Neural cell (in vitro differentiated cells): ENCODE results near the gene CEP85L. TPM values are rescaled to one million over a fixed set of nuclear protein-coding genes. Genes with fewer than 3 reads are reported as not detected.

ENCODE experiments used
- H2AFZ ChIP-seq: fragments of 200-600, 300-800 bp; sonication (generic), shearing (Covaris generic); 2 replicates; pipeline ENCODE4 v1.6.0; 2014; ENCODE audit warnings: low read depth, mild to moderate bottlenecking, antibody characterized with exemption, low read length, moderate library complexity
- H3F3A ChIP-seq: fragments of 200-600 bp; shearing (Covaris generic); 2 replicates; pipeline ENCODE4 v1.6.1; 2016; ENCODE audit warnings: mild to moderate bottlenecking, moderate library complexity, mixed read lengths, antibody characterized with exemption, low read length; ENCODE audit not compliant: insufficient read depth, poor library complexity, severe bottlenecking
- H3K27ac ChIP-seq: fragments of 200-600, 300-800 bp; sonication (generic), shearing (Covaris generic); 2 replicates; pipeline ENCODE4 v1.5.1; 2014; ENCODE audit warnings: mild to moderate bottlenecking, low read length, moderate library complexity
- H3K27me3 ChIP-seq: fragments of 300-800, 200-600 bp; sonication (generic), shearing (Covaris generic); 2 replicates; pipeline ENCODE4 v1.6.0; 2014; ENCODE audit warnings: mild to moderate bottlenecking, low read depth, low read length, moderate library complexity; ENCODE audit not compliant: insufficient read depth
- H3K36me3 ChIP-seq: fragments of 300-800, 200-600 bp; sonication (generic), shearing (Covaris generic); 2 replicates; pipeline ENCODE4 v1.5.1; 2014; ENCODE audit warnings: mild to moderate bottlenecking, antibody characterized with exemption, low read length, moderate library complexity; ENCODE audit not compliant: insufficient read depth
- H3K4me2 ChIP-seq: fragments of 300-800, 200-600 bp; sonication (generic), shearing (Covaris generic); 2 replicates; pipeline ENCODE4 v1.6.0; 2014; ENCODE audit warnings: mild to moderate bottlenecking, low read length
- H3K4me3 ChIP-seq: fragments of 300-800, 200-600 bp; sonication (generic), shearing (Covaris generic); 2 replicates; pipeline ENCODE4 v1.5.1; 2014; ENCODE audit warnings: mild to moderate bottlenecking, low read length, moderate library complexity
- H3K79me2 ChIP-seq: fragments of 200-600 bp; shearing (Covaris generic); replicated peaks from 2 replicates; pipeline ENCODE4 v1.6.0; 2014; ENCODE audit warnings: mild to moderate bottlenecking, low read length, moderate library complexity; ENCODE audit not compliant: insufficient read depth
- H3K9ac ChIP-seq: fragments of 300-800, 200-600 bp; sonication (generic), shearing (Covaris generic); 2 replicates; pipeline ENCODE4 v1.6.1; 2016; ENCODE audit warnings: mild to moderate bottlenecking, low read length, mixed read lengths
- H3K9me2 ChIP-seq: fragments of 200-600 bp; shearing (Covaris generic); 2 replicates; pipeline ENCODE4 v1.6.1; 2016; ENCODE audit warnings: mild to moderate bottlenecking, low read length, mixed read lengths; ENCODE audit not compliant: insufficient read depth
- H3K9me3 ChIP-seq: fragments of 200-600, 300-800 bp; sonication (generic), shearing (Covaris generic); 2 replicates; pipeline ENCODE4 v1.6.1; 2016; ENCODE audit warnings: mild to moderate bottlenecking, mixed run types, low read length, moderate library complexity, mixed read lengths
- H4K20me1 ChIP-seq: fragments of 200-600 bp; shearing (Covaris generic); 2 replicates; pipeline ENCODE4 v1.6.1; 2016; ENCODE audit warnings: mild to moderate bottlenecking, mixed run types; ENCODE audit not compliant: insufficient read depth
- CTCF ChIP-seq: fragments of 450-650 bp; IDR thresholded peaks from 2 replicates; pipeline ENCODE4 v1.5.1; 2014; ENCODE audit warnings: antibody characterized with exemption, mild to moderate bottlenecking, moderate library complexity; ENCODE audit not compliant: poor library complexity, severe bottlenecking
- EP300 ChIP-seq: fragments of 450-650 bp; conservative IDR thresholded peaks from 2 replicates; pipeline ENCODE4 v1.6.1; 2014; ENCODE audit warnings: antibody characterized with exemption, mild to moderate bottlenecking, moderate library complexity; ENCODE audit not compliant: poor library complexity, severe bottlenecking
- EZH2 ChIP-seq: fragments of 200-600, 300-800 bp; shearing (Covaris generic), sonication (generic); IDR thresholded peaks from 2 replicates; pipeline ENCODE4 v1.6.1; 2014; ENCODE audit warnings: antibody characterized with exemption, low read length, borderline replicate concordance, mild to moderate bottlenecking; ENCODE audit not compliant: insufficient read depth, poor library complexity, severe bottlenecking
- MXI1 ChIP-seq: fragments of 450-650 bp; conservative IDR thresholded peaks from 2 replicates; pipeline ENCODE4 v1.6.1; 2014; ENCODE audit warnings: antibody characterized with exemption, mild to moderate bottlenecking; ENCODE audit not compliant: poor library complexity, severe bottlenecking
- POLR2AphosphoS5 ChIP-seq: IDR thresholded peaks from 2 replicates; pipeline ENCODE4 v1.6.1; 2012
- RAD21 ChIP-seq: fragments of 450-650 bp; conservative IDR thresholded peaks from 2 replicates; pipeline ENCODE4 v1.6.1; 2014; ENCODE audit warnings: antibody characterized with exemption, mild to moderate bottlenecking, moderate library complexity
- REST ChIP-seq: IDR thresholded peaks from 2 replicates; pipeline ENCODE4 v1.6.1; 2012; ENCODE audit warnings: borderline replicate concordance
- SMC3 ChIP-seq: fragments of 450-650 bp; conservative IDR thresholded peaks from 2 replicates; pipeline ENCODE4 v1.6.1; 2014; ENCODE audit warnings: antibody characterized with exemption, mild to moderate bottlenecking, moderate library complexity; ENCODE audit not compliant: poor library complexity
- TAF1 ChIP-seq: IDR thresholded peaks from 2 replicates; pipeline ENCODE4 v1.6.1; 2012; ENCODE audit warnings: low read depth
- polyA plus RNA-seq: library from polyadenylated mRNA; depleted of rRNA; stranded (reverse); fragments of >200 nt; gene quantifications from 2 replicates; pipeline ENCODE4 v1.2.3, GENCODE V29; 2014

The CEP85L gene
- polyA plus RNA-seq, 1 donor from 2014 or later, result 17.0 TPM

GRCh38 chr6:118468682-118469465 is 182.5 kb downstream of the CEP85L start:
- Histone ChIP-seq H3K4me3 (no peak overlapping the region), H2AFZ (no peak overlapping the region), H3F3A (no peaks in the 10 kb centered on the region), H3K9me3 (no peaks in the 10 kb centered on the region), H3K9ac (no peak overlapping the region), H3K27ac (no peak overlapping the region), H3K36me3 (no peaks in the 10 kb centered on the region), H4K20me1 (no peaks in the 10 kb centered on the region), H3K4me2 (no peak overlapping the region), H3K79me2 (no peaks in the 10 kb centered on the region), H3K9me2 (no peaks in the 10 kb centered on the region), H3K27me3 (no peaks in the 10 kb centered on the region)
- TF ChIP-seq TAF1 (no peak), CTCF (no peak), MXI1 (no peak), REST (no peak), SMC3 (no peak), POLR2AphosphoS5 (no peak), RAD21 (no peak), EZH2 (no peak), EP300 (no peak)

GRCh38 chr6:118467181-118467580 is 184.2 kb downstream of the CEP85L start:
- H3K4me2 ChIP-seq, result no peak overlapping the region
- H2AFZ ChIP-seq, result no peak overlapping the region
- no peaks in the 10 kb centered on the region for H3K79me2 ChIP-seq
- H3K9me2 ChIP-seq, result no peaks in the 10 kb centered on the region
- no peaks in the 10 kb centered on the region for H3K36me3 ChIP-seq
- no peak overlapping the region for H3K9ac ChIP-seq
- TF ChIP-seq RAD21, result no peak
- no peak for TF ChIP-seq REST
- no peak for TF ChIP-seq EZH2
- TF ChIP-seq CTCF, result no peak
- no peak for TF ChIP-seq MXI1
- TF ChIP-seq EP300, result no peak
- TF ChIP-seq SMC3, result no peak
- no peak for TF ChIP-seq TAF1
- no peak for TF ChIP-seq POLR2AphosphoS5
- H3K9me3 ChIP-seq, result no peaks in the 10 kb centered on the region
- no peak overlapping the region for H3K27ac ChIP-seq
- no peaks in the 10 kb centered on the region for H4K20me1 ChIP-seq
- no peaks in the 10 kb centered on the region for H3F3A ChIP-seq
- no peak overlapping the region for H3K4me3 ChIP-seq
- H3K27me3 ChIP-seq, result no peaks in the 10 kb centered on the region
